Endothelial cell of umbilical vein (primary cell): ENCODE data around the gene ZNF672.

Experiments used
- EZH2 ChIP-seq: IDR thresholded peaks from 2 replicates; pipeline ENCODE4 v1.6.1; 2012; ENCODE audit warnings: borderline replicate concordance, low read depth, mild to moderate bottlenecking, moderate library complexity, low read length, inconsistent platforms; ENCODE audit not compliant: severe bottlenecking
- FOS ChIP-seq: IDR thresholded peaks from 2 replicates; pipeline ENCODE4 v1.6.1; 2011; ENCODE audit warnings: mild to moderate bottlenecking, low read length, moderate library complexity, borderline replicate concordance; ENCODE audit not compliant: insufficient read depth
- GATA2 ChIP-seq: IDR thresholded peaks from 2 replicates; pipeline ENCODE4 v1.7.0; 2011; ENCODE audit warnings: low read depth, mild to moderate bottlenecking, moderate library complexity, mixed read lengths, low read length; ENCODE audit not compliant: insufficient read length, insufficient read depth
- JUN ChIP-seq: IDR thresholded peaks from 2 replicates; pipeline ENCODE4 v1.6.1; 2011; ENCODE audit warnings: borderline replicate concordance, low read depth; ENCODE audit not compliant: insufficient read length, insufficient read depth
- MYC ChIP-seq: IDR thresholded peaks from one replicate; pipeline ENCODE4 v1.6.1; 2011; ENCODE audit warnings: mild to moderate bottlenecking, low read depth, low read length
- POLR2A ChIP-seq: IDR thresholded peaks from 2 replicates; pipeline ENCODE4 v1.6.1; 2012; ENCODE audit warnings: low read depth, mild to moderate bottlenecking, control low read depth, low read length
- POLR2AphosphoS5 ChIP-seq: IDR thresholded peaks from 2 replicates; pipeline ENCODE4 v1.6.1; 2012; ENCODE audit warnings: low read depth, mild to moderate bottlenecking, control low read depth, low read length, moderate library complexity; ENCODE audit not compliant: insufficient read depth
- TF ChIP-seq, protein P1 (sequence below), 2 donors: IDR thresholded peaks; 1 replicate in 1 of 2; 2 replicates in 1 of 2; pipeline ENCODE4 v1.5.1; 2011; ENCODE audit warnings: low read length in 2 of 2, mild to moderate bottlenecking in 2 of 2, moderate library complexity in 2 of 2, control low read depth in 1 of 2, inconsistent platforms in 1 of 2, low read depth in 1 of 2; ENCODE audit not compliant: insufficient read depth in 1 of 2; ENCODE audit errors: extremely low read depth in 1 of 2
- TF ChIP-seq, protein P2 (sequence below): IDR thresholded peaks from 2 replicates; pipeline ENCODE4 v1.6.1; 2011; ENCODE audit not compliant: insufficient read depth, insufficient read length

DNA sequence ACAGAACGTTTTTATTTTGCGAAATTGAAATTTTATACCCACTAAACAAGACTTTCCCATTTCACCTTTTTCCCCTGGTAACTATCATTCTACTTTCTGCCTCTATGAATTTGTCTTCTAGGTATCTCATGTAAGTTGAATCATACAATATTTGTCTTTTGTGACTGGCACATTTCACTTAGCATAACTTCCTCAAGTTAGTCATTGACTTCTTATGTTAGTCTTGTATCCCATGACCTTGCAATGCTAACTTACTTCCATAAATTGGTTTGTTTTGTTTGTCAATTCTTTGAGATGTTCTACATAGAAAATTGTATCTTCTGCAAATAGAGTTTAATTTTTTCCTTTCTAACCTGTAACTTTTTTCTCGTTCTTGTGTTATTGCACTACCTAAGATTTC, 39.2 kb upstream of the ZNF672 start:
- TF ChIP-seq, protein P1, sequence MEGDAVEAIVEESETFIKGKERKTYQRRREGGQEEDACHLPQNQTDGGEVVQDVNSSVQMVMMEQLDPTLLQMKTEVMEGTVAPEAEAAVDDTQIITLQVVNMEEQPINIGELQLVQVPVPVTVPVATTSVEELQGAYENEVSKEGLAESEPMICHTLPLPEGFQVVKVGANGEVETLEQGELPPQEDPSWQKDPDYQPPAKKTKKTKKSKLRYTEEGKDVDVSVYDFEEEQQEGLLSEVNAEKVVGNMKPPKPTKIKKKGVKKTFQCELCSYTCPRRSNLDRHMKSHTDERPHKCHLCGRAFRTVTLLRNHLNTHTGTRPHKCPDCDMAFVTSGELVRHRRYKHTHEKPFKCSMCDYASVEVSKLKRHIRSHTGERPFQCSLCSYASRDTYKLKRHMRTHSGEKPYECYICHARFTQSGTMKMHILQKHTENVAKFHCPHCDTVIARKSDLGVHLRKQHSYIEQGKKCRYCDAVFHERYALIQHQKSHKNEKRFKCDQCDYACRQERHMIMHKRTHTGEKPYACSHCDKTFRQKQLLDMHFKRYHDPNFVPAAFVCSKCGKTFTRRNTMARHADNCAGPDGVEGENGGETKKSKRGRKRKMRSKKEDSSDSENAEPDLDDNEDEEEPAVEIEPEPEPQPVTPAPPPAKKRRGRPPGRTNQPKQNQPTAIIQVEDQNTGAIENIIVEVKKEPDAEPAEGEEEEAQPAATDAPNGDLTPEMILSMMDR (IDR thresholded peaks at IDR 0.05; ENCODE audit: extremely low read depth in 1 of 2, insufficient read depth in 1 of 2, low read depth in 1 of 2, low read length in 2 of 2) = no peak
- TF ChIP-seq POLR2AphosphoS5 (no peak), POLR2A (no peak), EZH2 (no peak), MYC (no peak), JUN (no peak), FOS (no peak), GATA2 (no peak)
- TF ChIP-seq, protein P2, sequence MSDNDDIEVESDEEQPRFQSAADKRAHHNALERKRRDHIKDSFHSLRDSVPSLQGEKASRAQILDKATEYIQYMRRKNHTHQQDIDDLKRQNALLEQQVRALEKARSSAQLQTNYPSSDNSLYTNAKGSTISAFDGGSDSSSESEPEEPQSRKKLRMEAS = no peak
